DOHH2 (cell line): ENCODE data around the gene EML5.
"Not testable (repeated sequence)": the region's sequence is repeated elsewhere in the genome, so short reads cannot be mapped to it uniquely, and the experiment has no call there.

ENCODE experiments used
- H3F3A ChIP-seq: fragments of 200-600 bp; sonication (generic), shearing (Covaris generic); 2 replicates; pipeline ENCODE4 v1.6.0; 2016; ENCODE audit warnings: antibody characterized with exemption, mild to moderate bottlenecking; ENCODE audit not compliant: control insufficient read depth, insufficient read depth
- H3K27ac ChIP-seq: fragments of 200-600 bp; sonication (generic); 2 replicates; pipeline ENCODE4 v1.5.1; 2014; ENCODE audit warnings: low read depth, mild to moderate bottlenecking, low read length, moderate library complexity
- H3K27me3 ChIP-seq: fragments of 200-600 bp; sonication (generic); 2 replicates; pipeline ENCODE4 v1.6.1; 2014; ENCODE audit warnings: mild to moderate bottlenecking, low read length, mixed read lengths; ENCODE audit not compliant: control insufficient read depth
- H3K36me3 ChIP-seq: fragments of 200-600 bp; sonication (generic); 2 replicates; pipeline ENCODE4 v1.6.1; 2014; ENCODE audit warnings: mild to moderate bottlenecking, low read length, moderate library complexity, mixed read lengths; ENCODE audit not compliant: control insufficient read depth
- H3K4me1 ChIP-seq: fragments of 200-600 bp; sonication (generic); 2 replicates; pipeline ENCODE4 v1.6.1; 2014; ENCODE audit warnings: mild to moderate bottlenecking, low read length, mixed read lengths; ENCODE audit not compliant: control insufficient read depth
- H3K4me2 ChIP-seq: fragments of 200-600 bp; sonication (generic); 2 replicates; pipeline ENCODE4 v1.6.0; 2014; ENCODE audit warnings: mild to moderate bottlenecking, low read length, moderate library complexity
- H3K4me3 ChIP-seq: fragments of 200-600 bp; sonication (generic); 2 replicates; pipeline ENCODE4 v1.5.1; 2014; ENCODE audit warnings: mild to moderate bottlenecking, low read length, mixed read lengths
- H3K79me2 ChIP-seq: fragments of 200-600 bp; sonication (generic); 2 replicates; pipeline ENCODE4 v1.6.1; 2014; ENCODE audit warnings: mild to moderate bottlenecking, low read length, mixed read lengths; ENCODE audit not compliant: control insufficient read depth
- H3K9me2 ChIP-seq: fragments of 200-600 bp; sonication (generic); replicated peaks from 2 replicates; pipeline ENCODE4 v1.6.1; 2014; ENCODE audit warnings: mild to moderate bottlenecking, low read length, mixed read lengths; ENCODE audit not compliant: control insufficient read depth
- H3K9me3 ChIP-seq: fragments of 200-600 bp; sonication (generic); 2 replicates; pipeline ENCODE4 v1.6.1; 2014; ENCODE audit warnings: antibody characterized with exemption, low read length, mixed read lengths; ENCODE audit not compliant: control insufficient read depth, insufficient read depth
- H4K20me1 ChIP-seq: fragments of 200-600 bp; sonication (generic); 2 replicates; pipeline ENCODE4 v1.6.0; 2014; ENCODE audit warnings: low read depth, mild to moderate bottlenecking, antibody characterized with exemption, low read length, moderate library complexity; ENCODE audit not compliant: control insufficient read depth, insufficient read depth
- CTCF ChIP-seq: fragments of 200-600 bp; sonication (generic); IDR thresholded peaks from one replicate; pipeline ENCODE4 v1.5.1; 2014; ENCODE audit warnings: antibody characterized with exemption, mild to moderate bottlenecking, low read depth, low read length; ENCODE audit not compliant: poor library complexity, severe bottlenecking
- EZH2phosphoT487 ChIP-seq: fragments of 200-600 bp; sonication (generic); IDR thresholded peaks from 2 replicates; pipeline ENCODE4 v1.6.1; 2017; ENCODE audit warnings: borderline replicate concordance, mild to moderate bottlenecking, antibody characterized with exemption, low read length, moderate library complexity, mixed read lengths

EML5 gene

DNA sequence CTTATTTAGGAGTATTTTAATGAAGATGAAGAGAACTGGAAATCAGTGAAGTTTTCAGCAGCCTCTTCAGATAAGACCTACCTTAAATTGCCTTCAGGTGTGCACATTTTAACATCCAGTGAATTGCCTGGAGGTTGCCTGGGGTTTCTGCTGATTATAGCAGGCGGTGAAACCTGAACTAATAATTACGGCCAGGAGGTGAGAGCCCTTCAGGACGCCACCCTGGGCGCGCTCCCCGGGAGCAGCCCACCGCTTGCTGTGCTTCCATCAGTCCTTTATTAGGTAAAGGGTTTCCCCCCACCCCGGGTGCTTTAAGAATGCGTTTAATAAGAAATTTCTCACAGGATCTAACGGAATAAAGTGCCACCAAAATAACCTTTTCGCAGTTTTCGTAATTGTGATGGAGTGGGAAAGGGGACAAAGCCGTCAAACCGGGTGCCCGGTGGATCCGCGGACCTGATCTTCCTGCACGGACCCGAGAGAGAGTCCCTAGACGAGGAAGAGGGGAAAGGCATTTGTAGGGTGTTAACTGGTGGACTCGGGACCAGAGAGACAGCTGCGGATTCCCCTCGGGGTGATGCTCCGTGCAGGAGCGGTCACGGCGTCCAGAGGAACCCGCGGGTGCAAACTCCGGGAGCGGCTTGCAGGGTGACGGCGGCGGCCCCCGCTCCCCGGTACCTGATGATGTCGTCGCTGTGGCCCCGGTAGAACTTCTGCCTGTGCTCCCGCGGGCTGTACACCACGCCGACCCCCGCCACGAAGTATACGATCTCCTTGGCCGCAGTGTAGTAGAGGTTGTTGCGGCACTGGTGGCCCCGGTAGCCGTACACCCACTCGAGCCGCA lies 902 bp downstream of the EML5 start:
- Histone ChIP-seq H4K20me1 (no peaks in the 10 kb centered on the region), H3K4me2 (peak overlapping the region; percentile 88), H3F3A (peaks cover 13% of the 10 kb centered on the region; the same call in 1 of the 2 replicates), H3K79me2 (peaks cover 8% of the 10 kb centered on the region; the same call in 1 of the 2 replicates), H3K36me3 (no peaks in the 10 kb centered on the region), H3K27ac (peak overlapping the region; percentile 52), H3K9me3 (no peaks in the 10 kb centered on the region), H3K9me2 (no peaks in the 10 kb centered on the region), H3K27me3 (peaks cover 11% of the 10 kb centered on the region), H3K4me3 (peak overlapping the region; percentile 86), H3K4me1 (peaks cover 28% of the 10 kb centered on the region)
- TF ChIP-seq CTCF (no peak), EZH2phosphoT487 (0 out of 2 replicates have a peak, but pooled peaks have one; percentile 46)

- H3K4me3 ChIP-seq, result peak overlapping the region; percentile 86
- TF ChIP-seq EZH2phosphoT487, result no peak
- TF ChIP-seq CTCF, result no peak
- H3F3A ChIP-seq, result peaks cover 13% of the 10 kb centered on the region; the same call in 1 of the 2 replicates
- no peaks in the 10 kb centered on the region for H3K36me3 ChIP-seq
- H3K4me1 ChIP-seq, result peaks cover 28% of the 10 kb centered on the region
- peaks cover 8% of the 10 kb centered on the region; the same call in 1 of the 2 replicates for H3K79me2 ChIP-seq
- H3K27ac ChIP-seq, result no peak overlapping the region
- H3K9me2 ChIP-seq, result no peaks in the 10 kb centered on the region
- H3K9me3 ChIP-seq, result no peaks in the 10 kb centered on the region
- no peaks in the 10 kb centered on the region for H4K20me1 ChIP-seq
- H3K4me2 ChIP-seq, result peak overlapping the region; percentile 88
- H3K27me3 ChIP-seq, result peaks cover 11% of the 10 kb centered on the region
Measured at GRCh38 chr14:88791252-88791621, 1.5 kb downstream of the EML5 start.

DNA sequence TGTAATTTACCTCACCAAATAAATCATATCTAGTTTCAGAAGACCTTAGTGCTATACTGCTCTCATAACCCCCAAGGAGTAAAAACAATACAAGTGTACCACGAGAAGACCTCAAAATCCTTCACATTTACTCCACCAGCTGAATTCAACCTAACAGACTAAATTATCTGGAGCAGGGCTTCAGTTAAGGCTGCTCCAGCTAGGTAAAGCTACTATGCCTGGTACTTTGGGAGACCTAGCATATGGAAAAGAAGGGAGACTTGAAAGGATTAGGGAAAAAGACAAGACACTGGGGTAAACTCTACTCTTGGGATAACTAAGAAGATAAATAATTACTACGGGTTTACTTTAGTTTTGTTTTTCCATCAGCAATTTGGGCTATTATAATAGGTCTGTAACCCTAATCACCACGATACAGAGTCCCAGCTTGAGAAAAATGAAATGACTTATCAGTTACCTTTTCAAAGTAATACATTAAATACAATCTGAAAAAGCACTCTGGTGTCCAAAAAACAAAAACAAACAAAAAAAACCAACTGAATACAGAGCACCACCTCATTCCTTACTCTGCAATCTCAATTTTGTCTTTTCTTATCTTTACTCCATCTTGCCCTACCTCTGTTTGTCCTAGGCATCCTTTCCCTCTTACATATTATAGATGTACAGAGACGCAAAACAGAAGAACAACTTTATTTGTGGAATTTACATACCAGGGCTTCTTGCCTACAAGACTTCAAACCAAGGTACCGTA lies 2.1 kb downstream of the EML5 start:
- Histone ChIP-seq H3K4me1 (peaks cover 28% of the 10 kb centered on the region), H4K20me1 (no peaks in the 10 kb centered on the region), H3K27me3 (peaks cover 11% of the 10 kb centered on the region), H3K4me3 (peak overlapping the region; percentile 86), H3K79me2 (peaks cover 8% of the 10 kb centered on the region; the same call in 1 of the 2 replicates), H3K4me2 (peak overlapping the region; percentile 88), H3K36me3 (no peaks in the 10 kb centered on the region), H3K27ac (no peak overlapping the region), H3F3A (peaks cover 13% of the 10 kb centered on the region; the same call in 1 of the 2 replicates), H3K9me3 (peaks cover under 1% of the 10 kb centered on the region; the same call in 1 of the 2 replicates), H3K9me2 (no peaks in the 10 kb centered on the region)
- no peak for TF ChIP-seq CTCF
- TF ChIP-seq EZH2phosphoT487, result no peak

DNA sequence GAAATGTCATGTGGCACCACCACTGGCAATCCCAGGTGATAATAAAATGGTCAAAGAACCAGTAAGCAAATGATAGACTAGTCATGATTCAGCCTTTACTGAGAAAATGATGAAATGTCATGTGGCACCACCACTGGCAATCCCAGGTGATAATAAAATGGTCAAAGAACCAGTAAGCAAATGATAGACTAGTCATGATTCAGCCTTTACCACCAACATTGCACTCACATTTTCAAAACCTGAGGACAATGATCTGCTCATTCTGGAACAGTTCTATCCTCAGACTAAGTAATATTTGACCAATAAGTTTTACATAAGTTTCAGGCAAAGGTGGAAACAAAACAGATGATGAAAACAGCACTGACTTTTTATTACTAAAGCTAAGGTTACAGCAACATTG lies 3.2 kb downstream of the EML5 start:
- not testable (repeated sequence) for H3K9me3 ChIP-seq, H3K36me3 ChIP-seq, H3K4me3 ChIP-seq, H4K20me1 ChIP-seq, H3K9me2 ChIP-seq, H3K27ac ChIP-seq, H3K4me2 ChIP-seq, H3K79me2 ChIP-seq
- Histone ChIP-seq H3K27me3 (peaks cover 11% of the 10 kb centered on the region), H3K4me1 (peaks cover 28% of the 10 kb centered on the region), H3F3A (peaks cover 13% of the 10 kb centered on the region; the same call in 1 of the 2 replicates)
